Aorta (tissue), 5 donors: ENCODE measurements around the gene TIMM44. TPM values are rescaled to one million over a fixed set of nuclear protein-coding genes. Genes with fewer than 3 reads are reported as not detected.

Source experiments
- ATAC-seq: fragments of 200-7000 bp; cut with Tn5 transposase; one replicate; pipeline ENCODE4 v1.9.1; 2022; ENCODE audit warnings: moderate library complexity; ENCODE audit not compliant: low FRiP score
- DNase-seq, 2 donors: peaks; one replicate each; pipeline ENCODE4 v3.0.0-alpha.2; 2020
- H3K27ac ChIP-seq, 2 donors: one replicate each; pipeline ENCODE4 v1.5.1; 2013; ENCODE audit warnings: low read length in 2 of 2, mild to moderate bottlenecking in 2 of 2, moderate library complexity in 2 of 2, control low read depth in 1 of 2, inconsistent platforms in 1 of 2, low read depth in 1 of 2
- H3K27me3 ChIP-seq, 2 donors: one replicate each; pipeline ENCODE4 v1.6.1; 2013; ENCODE audit warnings: control low read depth in 1 of 2, low read length in 1 of 2, mild to moderate bottlenecking in 1 of 2, moderate library complexity in 1 of 2; ENCODE audit not compliant: insufficient read depth in 2 of 2, control insufficient read depth in 1 of 2
- H3K36me3 ChIP-seq, 2 donors: one replicate each; pipeline ENCODE4 v1.6.1; 2013; ENCODE audit warnings: control low read depth in 1 of 2, low read length in 1 of 2, mild to moderate bottlenecking in 1 of 2; ENCODE audit not compliant: insufficient read depth in 2 of 2, control insufficient read depth in 1 of 2
- H3K4me1 ChIP-seq, 2 donors: one replicate each; pipeline ENCODE4 v1.6.1; 2013; ENCODE audit warnings: low read length in 2 of 2, control low read depth in 1 of 2, mild to moderate bottlenecking in 1 of 2, moderate library complexity in 1 of 2; ENCODE audit not compliant: insufficient read depth in 2 of 2, control insufficient read depth in 1 of 2
- H3K4me3 ChIP-seq, 2 donors: one replicate each; pipeline ENCODE4 v1.5.1; 2013; ENCODE audit warnings: low read length in 2 of 2, control low read depth in 1 of 2, mild to moderate bottlenecking in 1 of 2
- H3K9me3 ChIP-seq: one replicate; pipeline ENCODE4 v1.6.1; 2013; ENCODE audit warnings: mild to moderate bottlenecking, low read length; ENCODE audit not compliant: control insufficient read depth
- WGBS, 2 donors: extraction: QIAGEN DNeasy Blood & Tissue Kit; methylation state at CpG; one replicate each; pipeline ENCODE4 v1.1.7; 2013; 5-methylcytosine and 5-hydroxymethylcytosine counted together
- intact Hi-C, 2 donors: fragments of 100-400 bp; cut with DNase I; formaldehyde crosslinking; loops; one replicate each; pipeline versions ENCODE4 v1.14.2 to v1.15.0; 2022
- polyA plus RNA-seq, 2 donors: library from polyadenylated mRNA; stranded (reverse); fragments of 200-250 nt; gene quantifications; one replicate each; pipeline ENCODE4 v1.2.3, GENCODE V29; 2013
- total RNA-seq, 2 donors: library from RNA; stranded (reverse); fragmentation: NEBNext Ultra II Directional; extraction: Animal tissue kit (Norgen Biotek cat#: 25700); gene quantifications; one replicate each; pipeline ENCODE4 v1.2.1, GENCODE V29; 2021
- donor health status: healthy with polysubstance abuse.
- donor health status: Bipolar disorder and iron deficiency.
- donor health status: DM: no; HTN: no; CAD: no.
- donor health status: DM: no; HTN: no; CAD: no.
- donor health status: DM: yes; HTN: yes; CAD: no.

Gene TIMM44
- total and polyA plus RNA-seq, 4 donors: 26.4 to 126 (median 49.0) TPM

DNA sequence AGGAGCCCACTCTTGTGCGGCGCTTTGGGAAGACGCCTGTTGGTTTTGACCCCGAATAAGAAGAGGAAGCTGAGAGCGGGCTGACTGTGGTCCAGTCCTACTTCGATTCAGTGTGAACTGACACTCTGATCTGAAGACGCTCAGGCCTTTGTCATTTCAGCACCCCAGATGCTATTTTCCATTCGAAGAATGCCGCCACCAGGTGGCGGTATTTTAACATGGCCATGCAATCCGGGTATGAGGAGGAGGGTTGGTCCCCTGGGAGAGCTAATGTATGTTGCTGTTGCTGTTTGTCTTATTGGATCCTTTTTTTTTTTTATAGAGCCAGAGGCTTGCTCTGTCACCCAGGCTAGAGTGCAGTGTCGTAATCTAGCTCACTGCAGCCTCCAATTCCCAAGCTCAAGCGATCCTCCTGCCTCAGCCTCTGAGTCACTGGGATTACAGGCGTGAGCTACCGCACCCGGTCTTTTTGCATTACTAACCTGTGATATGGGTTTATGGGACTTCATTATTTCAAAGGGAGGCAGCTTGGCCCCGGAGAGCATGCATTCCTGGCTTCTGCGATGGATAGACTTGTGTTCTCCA is 803 bp upstream of the TIMM44 start:
- Histone ChIP-seq H3K27me3 (no peaks in the 10 kb centered on the region), H3K4me3 (peak overlapping the region; percentile 30 to 77), H3K9me3 (no peaks in the 10 kb centered on the region), H3K4me1 (no peaks in the 10 kb centered on the region), H3K27ac (peak overlapping the region in 1 of 2 donors; percentile 89), H3K36me3 (peaks cover 0 to 1% of the 10 kb centered on the region in 2 donors)
- ATAC-seq (peak; percentile 84), DNase-seq (peak; percentile 91 to 93)
- 28% methylated on average over 18 of the region's 18 CpGs for WGBS, 2 donors
- intact Hi-C loops: loop anchor here (1.0 to 10.0 kb wide), 4 partner anchors 63 to 448 kb away; partner anchors contain the start of genes ELAVL1 (in 1 of the 2) and RAB11B (in 1 of the 2)

DNA sequence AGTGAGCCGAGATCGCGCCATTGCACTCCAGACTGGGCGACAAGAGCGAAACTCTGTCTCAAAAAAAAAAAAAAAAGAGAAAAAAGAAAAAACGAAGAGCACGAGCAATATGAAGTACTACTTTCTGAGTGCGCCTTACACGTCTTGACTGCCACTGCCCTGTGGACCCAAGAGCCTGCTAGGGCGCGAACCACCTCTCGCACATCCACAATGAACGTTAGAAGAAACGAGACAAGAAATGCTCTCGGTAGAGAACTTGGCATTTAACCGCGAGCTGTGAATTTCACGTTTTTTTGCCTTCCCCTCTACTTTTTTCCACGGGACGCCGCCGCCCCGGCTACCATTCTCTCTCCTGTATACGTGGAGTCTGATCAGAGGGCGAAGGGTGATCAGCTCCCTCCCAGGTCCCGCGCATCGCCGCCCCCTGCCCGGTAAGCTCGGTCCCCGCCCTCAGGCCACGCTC is 454 bp downstream of the TIMM44 start:
- Histone ChIP-seq H3K27ac (peak overlapping the region; percentile 38 to 77), H3K36me3 (peaks cover 0 to 1% of the 10 kb centered on the region in 2 donors), H3K9me3 (no peaks in the 10 kb centered on the region), H3K27me3 (no peaks in the 10 kb centered on the region), H3K4me3 (peak overlapping the region; percentile 64 to 74), H3K4me1 (no peaks in the 10 kb centered on the region)
- intact Hi-C loops: loop anchor here (5.0 to 10.0 kb wide), 3 partner anchors 64 to 449 kb away; partner anchors contain the start of genes ELAVL1 (in 1 of the 2) and RAB11B (in 1 of the 2)
- ATAC-seq: peak; percentile 40
- 4% methylated on average over 33 of the region's 33 CpGs for WGBS, 2 donors
- DNase-seq: no peak

DNA sequence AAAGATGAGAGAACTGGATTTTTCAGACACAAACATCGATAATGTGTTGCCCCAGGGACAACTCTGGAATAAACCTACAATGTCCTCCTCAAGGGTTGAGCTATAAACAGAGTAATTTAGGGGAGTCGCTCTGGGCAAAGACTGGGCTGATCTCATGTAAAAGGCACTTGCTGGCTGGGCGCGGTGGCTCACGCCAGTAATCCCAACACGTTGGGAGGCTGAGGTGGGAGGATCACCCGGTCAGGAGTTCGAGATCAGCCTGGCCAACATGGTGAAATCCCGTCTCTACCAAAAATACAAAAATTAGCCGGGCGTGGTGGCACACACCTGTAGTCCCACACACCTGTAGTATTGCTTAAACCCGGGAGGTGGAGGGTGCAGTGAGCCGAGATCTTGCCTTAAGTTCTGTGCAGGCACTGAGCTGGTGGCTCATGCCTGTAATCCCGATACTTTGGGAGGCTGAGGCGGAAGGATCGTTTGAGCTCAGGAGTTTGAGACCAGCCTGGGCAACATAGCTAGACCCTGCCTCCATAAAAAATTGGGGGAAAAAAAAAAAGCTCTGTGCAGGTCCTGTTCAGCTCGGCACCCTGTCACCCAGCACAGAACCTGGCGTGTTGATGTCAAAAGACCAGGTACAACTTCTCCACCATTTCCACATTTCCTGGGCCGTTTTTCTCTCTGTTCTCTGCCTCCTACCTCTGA is 1.4 kb downstream of the TIMM44 start:
- H3K4me3 ChIP-seq: no peak overlapping the region
- intact Hi-C loops: loop anchor here (5.0 to 10.0 kb wide), 3 partner anchors 65 to 450 kb away; partner anchors contain the start of genes ELAVL1 (in 1 of the 2) and RAB11B (in 1 of the 2)
- 87 to 88% methylated on average over 19 of the region's 19 CpGs for WGBS, 2 donors
- peaks cover 0 to 6% of the 10 kb centered on the region in 2 donors for H3K36me3 ChIP-seq
- ATAC-seq (no peak), DNase-seq (no peak)
- H3K4me1 ChIP-seq: no peaks in the 10 kb centered on the region
- no peak overlapping the region for H3K27ac ChIP-seq
- no peaks in the 10 kb centered on the region for H3K27me3 ChIP-seq
- H3K9me3 ChIP-seq: no peaks in the 10 kb centered on the region

DNA sequence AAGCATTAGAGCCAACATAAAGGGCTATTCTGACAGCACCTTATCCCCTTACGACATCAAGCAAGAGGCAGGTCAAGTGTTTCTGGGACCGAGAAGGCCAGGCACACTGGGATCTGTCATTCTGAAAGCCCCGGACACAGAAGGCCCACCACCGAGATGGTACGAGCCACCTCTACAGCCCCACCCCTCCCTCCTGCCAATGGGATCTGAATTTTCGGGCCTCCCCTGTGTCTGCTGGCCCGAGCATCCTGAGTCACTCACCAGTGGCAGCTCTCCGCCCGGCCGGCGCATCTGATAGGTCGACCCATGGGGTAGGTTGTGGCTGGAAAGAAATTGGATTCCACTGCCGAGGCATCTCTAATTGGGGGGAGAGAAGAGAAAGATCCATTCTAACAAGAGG is 2.6 kb downstream of the TIMM44 start:
- ATAC-seq (no peak), DNase-seq (no peak)
- H3K36me3 ChIP-seq: peaks cover 0 to 6% of the 10 kb centered on the region in 2 donors
- intact Hi-C loops: loop anchor here (5.0 to 10.0 kb wide), 3 partner anchors 66 to 451 kb away; partner anchors contain the start of genes ELAVL1 (in 1 of the 2) and RAB11B (in 1 of the 2)
- no peak overlapping the region for H3K27ac ChIP-seq
- whole genome bisulfite sequencing, 2 donors: 90% methylated on average over 13 of the region's 13 CpGs
- H3K4me3 ChIP-seq: no peak overlapping the region
- H3K4me1 ChIP-seq: no peaks in the 10 kb centered on the region
- no peaks in the 10 kb centered on the region for H3K9me3 ChIP-seq
- no peaks in the 10 kb centered on the region for H3K27me3 ChIP-seq

DNA sequence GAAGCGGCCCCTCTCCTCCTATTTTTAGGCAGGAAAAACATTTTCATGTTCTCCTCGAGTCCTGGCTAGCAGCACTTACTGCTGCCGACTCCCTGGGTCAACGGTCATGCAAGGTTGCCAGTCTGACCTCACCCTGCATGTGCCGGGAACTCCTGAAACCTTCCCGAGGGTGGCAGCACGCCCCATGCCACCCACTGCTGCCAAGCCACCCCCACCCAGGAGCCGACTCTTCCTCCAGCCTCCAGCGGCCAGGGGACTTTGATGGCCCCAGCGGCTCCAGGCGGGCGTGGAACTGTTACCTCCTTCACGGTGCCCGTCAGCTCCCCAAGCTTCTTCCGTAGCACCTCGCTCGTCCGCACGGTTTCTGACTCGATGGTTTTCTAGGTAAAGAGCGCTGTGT is 8.7 kb downstream of the TIMM44 start:
- H3K27ac ChIP-seq: no peak overlapping the region
- intact Hi-C loops: no loop called here
- no peaks in the 10 kb centered on the region for H3K9me3 ChIP-seq
- H3K36me3 ChIP-seq: peaks cover 0 to 19% of the 10 kb centered on the region in 2 donors
- WGBS, 2 donors: 78 to 83% methylated on average over 21 of the region's 21 CpGs
- H3K4me3 ChIP-seq: no peak overlapping the region
- no peaks in the 10 kb centered on the region for H3K4me1 ChIP-seq
- ATAC-seq: no peak
- no peak for DNase-seq
- H3K27me3 ChIP-seq: no peaks in the 10 kb centered on the region

DNA sequence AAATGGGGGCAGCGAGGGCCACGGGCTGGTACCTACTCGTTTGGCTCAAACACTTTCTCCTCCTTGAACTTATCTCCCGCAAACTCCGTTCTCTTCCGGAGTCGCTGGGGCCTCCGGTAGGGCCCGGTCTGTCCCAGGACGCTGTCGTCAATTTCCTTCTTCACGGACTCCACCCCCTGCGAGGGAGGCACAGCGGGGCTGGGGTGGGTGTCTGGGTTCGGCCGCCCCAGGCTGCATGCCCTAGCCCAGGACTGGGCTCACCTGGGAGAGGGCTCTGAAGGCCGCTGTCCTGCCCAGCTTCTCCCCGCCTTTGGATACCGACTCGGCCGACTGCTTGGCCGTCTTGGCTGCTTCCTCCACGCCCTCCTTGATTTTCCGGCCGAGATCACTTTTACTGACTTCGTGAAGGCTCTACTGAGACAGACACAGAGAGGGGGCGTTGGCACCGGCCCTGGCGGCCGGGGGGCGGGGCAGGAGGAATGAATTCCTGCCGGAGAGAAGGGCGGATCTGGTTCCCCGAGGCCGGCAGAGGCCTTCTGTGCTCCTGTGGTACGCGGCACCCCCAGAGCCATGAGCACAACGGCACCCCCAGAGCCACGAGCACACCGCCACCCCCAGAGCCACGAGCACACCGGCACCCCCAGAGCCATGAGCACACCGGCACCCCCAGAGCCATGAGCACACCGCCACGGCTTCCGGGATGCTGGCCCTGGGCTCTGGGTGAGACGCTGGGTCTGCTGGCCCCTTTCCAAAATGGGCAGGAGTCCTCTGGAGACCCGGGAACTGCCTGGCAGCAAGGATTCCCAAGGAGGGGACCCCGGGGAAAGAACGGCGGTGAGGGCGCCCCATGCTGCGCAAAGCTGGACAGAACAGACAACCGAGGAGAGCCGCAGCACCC is 9.4 kb downstream of the TIMM44 start:
- intact Hi-C loops: no loop called here
- no peaks in the 10 kb centered on the region for H3K27me3 ChIP-seq
- H3K36me3 ChIP-seq: peaks cover 0 to 19% of the 10 kb centered on the region in 2 donors
- H3K9me3 ChIP-seq: no peaks in the 10 kb centered on the region
- ATAC-seq (no peak), DNase-seq (no peak)
- H3K27ac ChIP-seq: no peak overlapping the region
- H3K4me1 ChIP-seq: no peaks in the 10 kb centered on the region
- 87% methylated on average over 54 to 55 of the region's 55 CpGs for WGBS, 2 donors
- no peak overlapping the region for H3K4me3 ChIP-seq

DNA sequence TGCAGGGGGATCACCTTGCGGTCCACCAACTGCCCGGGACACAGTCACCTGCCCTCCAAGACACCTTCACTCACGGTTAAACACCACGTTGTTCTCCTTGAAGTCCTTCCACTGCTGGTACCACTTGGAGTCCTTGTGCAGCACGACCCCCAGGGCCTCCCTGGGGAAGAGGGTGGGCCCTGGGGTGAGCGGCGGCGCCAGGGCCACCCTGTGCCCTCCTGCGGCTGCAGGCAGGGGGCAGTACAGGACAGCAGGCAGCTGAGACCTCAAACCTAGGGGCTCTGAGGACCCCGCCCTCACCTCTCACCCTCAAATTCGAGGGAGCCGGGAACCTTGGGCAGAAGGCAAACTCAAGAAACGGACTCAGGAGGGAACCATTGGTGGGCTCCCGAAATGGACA is 10.1 kb downstream of the TIMM44 start:
- intact Hi-C loops: no loop called here
- ATAC-seq: no peak
- Histone ChIP-seq H3K9me3 (no peaks in the 10 kb centered on the region), H3K27ac (no peak overlapping the region), H3K27me3 (no peaks in the 10 kb centered on the region), H3K4me1 (no peaks in the 10 kb centered on the region), H3K36me3 (peaks cover 0 to 19% of the 10 kb centered on the region in 2 donors), H3K4me3 (no peak overlapping the region)
- 87 to 88% methylated on average over 14 of the region's 14 CpGs for WGBS, 2 donors
- DNase-seq: no peak

DNA sequence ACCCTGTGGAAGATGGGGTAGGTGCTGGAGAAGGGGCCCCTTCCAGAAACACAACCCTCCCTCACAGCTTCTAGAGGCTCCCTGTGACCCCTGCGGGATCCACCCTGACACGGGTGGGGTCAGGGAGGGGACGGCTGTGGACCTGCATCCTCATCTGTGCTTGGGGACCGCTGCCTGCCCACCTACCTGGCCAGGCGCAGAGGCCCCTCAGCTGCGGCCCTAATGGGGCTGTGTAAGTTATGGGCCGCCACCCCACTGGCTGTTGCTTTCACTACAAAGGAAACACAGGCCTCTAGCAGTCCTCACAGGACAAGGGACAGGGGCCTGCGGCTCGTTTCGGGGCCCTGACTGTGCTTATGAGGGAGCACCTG is 10.6 kb downstream of the TIMM44 start:
- H3K27me3 ChIP-seq: no peaks in the 10 kb centered on the region
- peaks cover 0 to 19% of the 10 kb centered on the region in 2 donors for H3K36me3 ChIP-seq
- no peak overlapping the region for H3K4me3 ChIP-seq
- 90 to 93% methylated on average over 10 of the region's 10 CpGs for WGBS, 2 donors
- intact Hi-C loops: no loop called here
- ATAC-seq (no peak), DNase-seq (no peak)
- no peaks in the 10 kb centered on the region for H3K9me3 ChIP-seq
- no peak overlapping the region for H3K27ac ChIP-seq
- H3K4me1 ChIP-seq: no peaks in the 10 kb centered on the region
